ENCODE data around the gene SSTR3.
"Not testable (repeated sequence)": the region's sequence is repeated elsewhere in the genome, so short reads cannot be mapped to it uniquely, and the experiment has no call there.

The SSTR3 gene

DNA sequence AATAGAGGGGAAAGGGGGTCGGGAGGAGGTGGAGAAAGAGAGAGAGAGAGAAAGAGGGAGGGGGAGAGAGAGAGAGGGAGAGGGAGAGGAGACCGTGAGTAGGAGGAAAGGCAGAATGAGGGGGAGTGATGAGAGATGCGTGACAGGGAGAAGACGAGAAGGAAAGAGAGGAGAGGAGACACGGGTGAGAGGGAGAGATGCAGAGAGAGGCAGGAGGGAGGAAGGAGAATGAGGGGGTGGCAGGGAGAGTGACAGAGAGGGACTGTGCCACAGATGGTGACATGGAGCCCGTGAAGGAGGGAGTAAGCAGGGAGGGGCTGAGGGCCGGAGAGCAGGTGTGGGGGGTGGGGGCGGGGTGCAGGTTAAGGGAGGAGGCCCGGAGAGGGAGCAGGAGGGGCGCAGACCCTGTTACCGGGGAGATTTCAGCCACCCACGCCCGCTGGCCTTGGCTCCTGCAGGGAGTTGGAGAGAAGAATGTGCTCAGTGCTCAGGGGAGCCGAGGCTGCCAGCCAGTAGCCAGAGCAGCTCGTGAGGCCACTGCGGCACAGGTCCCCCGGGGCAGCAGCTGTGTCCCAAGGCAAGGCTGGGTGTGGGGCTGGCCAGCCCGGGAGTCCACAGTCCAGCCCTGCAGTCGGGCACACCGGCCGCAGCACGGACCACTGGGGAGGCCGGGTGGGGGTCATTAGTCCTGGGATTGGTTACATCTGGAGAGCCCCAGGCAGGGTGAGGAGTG lies at the start of gene SSTR3:
Gene SSTR3, minus strand, starts transcription at position 304 of the 733 bp plus-strand sequence. CDS start 4,674 bp downstream, outside the sequence.
- DNase-seq = no peak

DNA sequence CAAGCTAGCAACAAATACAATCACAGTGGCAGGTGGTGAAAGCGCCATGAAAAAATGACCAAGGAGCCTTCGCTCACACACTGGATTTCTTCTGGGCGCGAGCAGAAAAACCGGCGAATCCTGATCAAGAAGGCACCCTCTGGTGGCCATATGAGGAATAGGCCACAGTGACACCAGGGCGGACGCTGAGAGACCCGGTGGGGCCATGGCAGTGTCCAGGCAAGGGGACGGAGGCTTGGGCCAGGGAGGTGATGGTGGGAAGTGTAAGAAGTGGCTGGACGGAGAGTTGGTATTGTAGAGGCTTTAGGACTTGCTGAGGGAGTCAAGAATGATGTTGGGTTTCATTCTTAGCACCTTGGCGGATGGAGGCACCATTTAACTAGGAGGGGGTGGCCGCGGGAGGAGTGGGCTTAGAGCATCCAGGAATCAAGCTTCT lies 48.6 kb upstream of the SSTR3 start:
- DNase-seq = peak; percentile 52

- DNase-seq = no peak
Measured at GRCh38 chr22:37260155-37260795, 48.0 kb upstream of the SSTR3 start.

DNA sequence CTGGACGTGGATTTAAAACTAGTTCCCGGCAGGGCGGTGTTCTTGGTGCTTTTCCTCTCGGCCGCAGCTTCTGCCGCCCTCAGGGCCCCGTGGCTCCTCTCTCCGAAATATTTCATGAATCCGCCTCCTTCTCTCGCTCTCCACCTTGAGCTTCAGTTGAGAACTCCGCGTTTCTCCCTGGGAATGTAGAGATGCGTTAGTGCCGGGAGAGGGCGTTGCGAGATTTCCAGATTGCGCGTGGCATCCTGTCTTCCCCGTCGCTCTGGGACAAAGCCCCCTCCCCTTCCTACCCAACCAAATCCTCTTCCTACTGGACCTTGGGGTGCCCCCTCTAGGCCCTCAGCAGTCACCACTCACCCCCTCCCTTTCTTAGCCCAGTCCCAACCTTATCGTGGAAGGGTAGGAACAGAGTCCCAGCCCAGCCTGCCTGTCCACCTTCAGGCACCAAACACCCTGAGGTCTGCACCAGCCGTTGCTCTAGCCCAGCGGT lies 47.3 kb upstream of the SSTR3 start:
- DNase-seq = no peak

- no peak for DNase-seq
Measured at GRCh38 chr22:37258753-37259401, 46.6 kb upstream of the SSTR3 start.

DNA sequence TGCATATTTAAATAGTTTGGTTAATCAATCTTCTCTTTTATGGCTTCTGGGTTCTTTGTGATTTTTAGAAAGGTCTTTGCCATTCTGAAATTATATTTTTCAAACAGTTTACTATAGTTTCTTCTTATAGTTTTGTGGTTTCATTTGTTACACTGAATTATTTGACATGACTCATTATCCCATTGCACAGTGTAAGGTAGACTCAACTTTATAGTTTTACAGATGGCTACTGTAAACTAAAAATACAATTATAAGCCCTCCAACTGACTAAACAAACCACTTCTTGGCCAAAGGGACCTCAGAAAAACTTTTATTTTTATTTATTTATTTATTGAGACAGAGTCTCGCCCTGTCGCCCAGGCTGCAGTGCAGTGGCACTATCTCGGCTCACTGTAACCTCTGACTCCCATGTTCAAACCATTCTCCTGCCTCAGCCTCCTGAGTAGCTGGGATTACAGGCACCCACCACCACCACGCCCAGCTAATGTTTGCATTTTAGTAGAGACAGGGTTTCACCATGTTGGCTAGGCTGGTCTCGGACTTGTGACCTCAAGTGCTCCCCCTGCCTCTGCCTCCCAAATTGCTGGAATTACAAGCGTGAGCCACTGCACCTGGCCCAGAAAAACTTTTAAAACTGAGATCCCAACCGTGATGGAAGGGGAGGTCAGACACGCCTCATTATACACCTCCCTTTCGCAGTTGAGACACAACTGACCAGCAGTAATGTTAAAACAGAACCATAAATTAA lies 45.9 kb upstream of the SSTR3 start:
- no peak for DNase-seq

DNA sequence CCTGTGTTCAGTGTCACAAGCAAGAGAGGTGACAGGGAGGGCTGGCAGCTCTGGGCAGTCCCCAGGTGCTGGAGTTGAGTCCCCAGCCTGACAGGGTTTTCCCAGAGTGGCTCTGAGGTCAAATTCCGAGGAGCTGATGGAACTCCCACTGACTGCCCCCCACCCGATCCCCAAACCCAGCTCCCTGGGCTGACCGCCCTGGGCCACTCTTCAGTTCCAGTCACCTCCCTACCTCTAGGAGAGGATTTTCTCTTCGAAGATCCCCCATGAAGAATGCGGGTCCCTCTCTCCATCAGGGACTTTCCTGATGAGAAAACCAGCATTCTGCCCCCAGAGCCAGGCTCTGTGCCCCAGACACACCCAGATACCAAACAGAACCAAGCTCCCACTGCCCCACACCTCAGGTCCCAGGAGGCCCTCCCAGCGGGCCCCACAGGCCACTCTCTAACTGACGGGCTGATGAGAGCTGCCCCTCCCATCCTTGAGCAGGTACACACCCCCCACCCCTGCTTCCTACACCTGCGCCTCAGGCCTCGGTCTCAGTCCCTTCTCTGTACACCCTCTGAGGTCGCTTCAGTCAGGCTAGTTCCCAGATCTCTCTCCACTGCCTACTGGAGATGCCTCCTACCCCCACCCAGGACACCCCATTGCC lies 43.9 kb upstream of the SSTR3 start:
- DNase-seq = no peak

DNA sequence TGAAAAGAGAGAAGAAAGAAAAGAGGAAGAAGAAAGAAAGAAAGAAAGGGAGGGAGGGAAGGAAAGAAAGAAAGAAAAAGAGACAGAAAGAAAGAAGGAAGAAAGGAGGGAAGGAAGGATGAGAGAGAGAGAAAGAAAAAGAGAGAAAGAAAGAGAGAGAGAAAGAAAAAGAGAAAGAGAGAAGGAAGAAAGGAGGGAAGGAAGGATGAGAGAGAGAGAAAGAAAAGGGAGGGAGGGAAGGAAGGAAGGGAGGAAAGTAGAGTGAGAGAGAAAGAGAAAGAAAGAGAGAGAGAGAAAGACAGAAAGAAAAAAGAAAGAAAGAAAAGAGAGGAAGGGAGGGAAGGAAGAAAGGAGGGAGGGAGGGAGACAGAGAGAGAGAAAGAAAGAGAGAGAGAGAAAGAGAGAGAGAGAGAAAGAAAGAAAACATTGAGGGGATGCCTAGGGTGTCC lies 43.3 kb upstream of the SSTR3 start:
- DNase-seq = no peak

DNA sequence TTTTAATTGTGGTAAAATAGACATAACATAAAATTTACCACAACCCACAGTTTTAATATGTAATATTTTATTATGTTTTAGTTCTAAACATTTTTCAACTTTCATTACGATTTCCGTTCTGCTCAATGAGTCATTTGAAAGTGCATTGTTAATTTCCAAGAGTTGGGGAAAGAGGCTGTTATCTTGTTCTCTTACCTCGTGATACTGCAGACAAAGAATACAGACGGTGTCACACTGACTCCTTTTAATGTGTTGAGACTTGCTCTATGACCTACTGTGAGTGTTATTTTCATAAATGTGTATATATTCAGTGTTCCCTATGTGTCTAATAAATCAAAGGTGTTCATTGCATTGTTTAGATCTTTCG lies 42.6 kb upstream of the SSTR3 start:
- no peak for DNase-seq

GRCh38 chr22:37254209-37254866 lies 42.1 kb upstream of the SSTR3 start:
- DNase-seq = no peak

GRCh38 chr22:37253126-37253660 lies 40.9 kb upstream of the SSTR3 start:
- no peak for DNase-seq

DNA sequence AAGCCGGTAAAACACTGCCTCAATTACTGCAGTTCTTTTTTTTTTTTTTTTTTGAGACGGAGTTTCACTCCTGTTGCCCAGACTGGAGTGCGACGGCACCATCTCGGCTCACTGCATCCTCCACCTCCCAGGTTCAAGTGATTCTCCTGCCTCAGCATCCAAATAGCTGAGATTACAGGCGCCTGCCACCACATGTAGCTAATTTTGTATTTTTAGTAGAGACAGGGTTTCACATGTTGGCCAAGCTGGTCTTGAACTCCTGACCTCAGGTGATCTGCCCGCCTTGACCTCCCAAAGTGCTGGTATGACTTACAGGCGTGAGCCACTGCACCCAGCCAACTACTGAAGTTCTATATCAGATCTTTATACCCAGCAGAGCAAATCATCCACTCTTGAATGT lies 39.6 kb upstream of the SSTR3 start:
- not testable (repeated sequence) for DNase-seq

- no peak for DNase-seq
Measured at GRCh38 chr22:37249986-37250385, 37.7 kb upstream of the SSTR3 start.

DNA sequence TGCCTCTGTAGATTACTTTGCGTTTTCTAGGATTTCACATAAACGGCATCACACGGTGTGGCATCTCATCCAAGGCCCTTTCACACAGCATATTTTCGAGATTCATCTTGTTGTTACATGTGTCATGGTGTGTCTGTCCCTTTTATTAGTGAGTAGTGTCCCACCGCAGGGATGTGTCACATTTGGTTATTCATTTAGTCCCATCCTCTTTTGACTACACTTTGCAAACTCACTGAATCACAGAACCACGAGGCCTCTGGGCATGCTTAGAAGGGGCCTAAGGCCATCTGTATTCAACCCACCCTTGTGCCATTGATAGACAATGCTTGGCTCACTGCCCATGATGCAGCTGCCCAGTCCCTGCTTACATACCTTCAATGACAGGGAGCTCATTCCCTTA lies 36.0 kb upstream of the SSTR3 start:
- DNase-seq = no peak

GRCh38 chr22:37245740-37246139 lies 33.5 kb upstream of the SSTR3 start:
- no peak for DNase-seq

GRCh38 chr22:37244922-37245722 lies 32.8 kb upstream of the SSTR3 start:
- no peak for DNase-seq

DNA sequence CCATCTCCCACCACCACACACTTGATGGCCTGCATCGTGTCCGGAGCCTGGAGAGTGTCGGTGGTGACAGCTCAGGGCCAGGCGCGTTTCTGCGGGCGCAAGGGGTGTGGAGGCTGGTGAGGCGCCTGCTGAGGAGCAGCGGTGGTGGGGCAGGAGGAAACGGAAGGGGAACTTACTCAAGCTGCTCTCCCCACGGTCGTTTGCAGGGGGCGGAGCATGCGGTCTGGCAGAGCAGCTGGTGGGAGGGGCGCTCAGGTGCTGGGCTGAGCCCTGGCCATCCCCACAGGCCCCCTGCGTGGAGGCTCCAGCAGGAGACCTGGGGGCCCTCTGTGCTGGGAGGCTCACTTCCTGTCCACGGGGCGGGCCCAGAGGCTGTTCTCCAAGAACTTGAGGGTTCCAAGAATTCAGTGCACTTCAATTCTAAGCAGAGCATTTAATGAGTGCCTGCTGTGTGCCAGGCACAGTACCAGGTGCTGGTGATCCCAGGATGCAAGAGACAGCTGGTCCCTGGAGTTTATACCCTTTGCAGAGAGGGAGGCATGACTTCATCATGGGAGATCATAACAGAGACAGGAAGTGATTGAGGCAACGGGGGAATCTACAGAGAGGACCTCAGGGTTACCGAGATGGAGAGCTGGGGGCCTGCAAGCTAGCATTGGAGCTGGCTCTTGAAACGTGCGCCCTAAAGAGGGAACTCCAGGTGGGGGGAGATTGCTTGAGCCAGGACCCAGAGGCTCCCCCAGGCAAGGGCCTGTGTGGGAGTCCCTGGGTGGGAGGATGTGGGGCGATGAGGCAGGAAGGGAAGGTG lies 32.0 kb upstream of the SSTR3 start, which contains the start of gene RAC2:
Gene RAC2, minus strand, starts transcription at position 156 of the 808 bp plus-strand sequence. Its CDS starts 121 bp downstream, at position 35.
- DNase-seq = peak; percentile 85

DNA sequence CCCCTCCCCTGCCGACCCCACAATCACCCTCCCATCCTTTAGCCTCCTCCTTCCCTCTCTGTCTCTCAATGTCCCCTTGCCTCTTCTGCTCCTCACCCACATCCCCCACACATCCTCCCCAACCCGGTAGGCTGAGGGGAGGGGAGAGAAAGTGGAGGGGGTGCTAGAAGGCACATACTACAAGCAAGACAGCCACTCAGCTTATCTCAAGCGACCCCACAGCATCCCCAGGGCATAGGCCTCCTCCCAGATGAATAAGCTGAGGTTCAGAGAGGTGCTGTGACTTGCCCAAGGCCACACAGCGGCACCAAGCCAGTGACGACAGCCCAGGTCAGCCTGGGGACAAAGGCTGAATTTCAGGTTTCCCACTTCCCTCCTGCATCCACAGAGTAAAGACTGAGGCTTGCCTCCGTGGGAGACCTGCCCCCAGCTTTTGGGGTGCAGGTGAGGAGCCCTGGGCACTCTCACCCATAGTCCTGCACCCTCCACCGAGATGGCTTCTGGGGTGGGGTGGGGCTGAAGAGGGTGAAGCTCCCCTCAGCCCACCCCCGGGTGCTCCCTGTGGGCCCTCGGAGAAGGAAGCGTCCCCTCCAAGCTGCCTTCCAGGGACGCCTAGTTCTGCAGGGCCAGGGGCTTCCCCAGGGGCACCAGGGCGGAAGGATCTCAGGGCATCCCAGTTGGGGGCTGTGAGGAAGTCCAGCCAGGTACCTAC lies 31.3 kb upstream of the SSTR3 start:
- no peak for DNase-seq

DNA sequence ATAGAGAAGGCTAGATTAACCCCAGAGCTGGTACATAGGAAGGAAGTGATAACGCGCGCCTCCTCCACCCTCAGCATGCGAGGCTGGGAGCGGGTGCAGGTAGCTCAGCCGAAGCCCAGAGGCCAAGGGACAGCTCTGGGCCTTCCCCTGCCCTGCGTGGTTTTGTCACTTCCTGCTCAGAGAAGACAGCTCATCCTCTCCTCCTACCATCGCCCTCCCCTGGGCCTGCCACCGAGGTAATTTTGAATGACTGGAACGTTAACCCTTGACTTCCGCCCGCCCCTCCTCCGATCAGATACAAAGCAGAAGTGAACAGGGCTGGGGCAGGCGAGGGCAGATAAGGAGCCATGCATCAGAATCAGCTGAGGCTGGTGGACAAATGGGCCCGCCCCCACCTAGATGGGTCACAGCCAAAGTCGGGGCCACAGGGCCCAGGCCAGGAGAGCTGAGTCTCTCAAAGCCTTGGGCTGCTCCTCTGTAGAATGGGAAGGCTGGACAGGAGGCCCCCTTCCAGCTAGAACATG lies 30.2 kb upstream of the SSTR3 start:
- peak; percentile 87 for DNase-seq

All from activated T-cell treated with anti-CD3 and anti-CD28 coated beads for 4 hours (primary cell).